Gastroesophageal sphincter (tissue), 4 donors: ENCODE results near the gene AGA. TPM values are rescaled to one million over a fixed set of nuclear protein-coding genes. Genes with fewer than 3 reads are reported as not detected.

ENCODE experiments used
- ATAC-seq: fragments of 150-250 bp; one replicate; pipeline ENCODE4 v1.9.1; 2016; ENCODE audit warnings: mild to moderate bottlenecking, moderate library complexity
- H3K27ac ChIP-seq, 4 donors: fragments of 200-600 bp; sonication (generic) in 3 of 4; 1 replicate in 3 of 4; 2 replicates in 1 of 4; pipeline ENCODE4 v1.5.1; 2016 to 2019
- H3K27me3 ChIP-seq: fragments of 200-600 bp; sonication (generic); one replicate; pipeline ENCODE4 v1.5.1; 2019
- H3K36me3 ChIP-seq, 2 donors: fragments of 200-600 bp; sonication (generic); one replicate each; pipeline ENCODE4 v1.5.1; 2019; ENCODE audit warnings: control low read depth in 1 of 2
- H3K4me1 ChIP-seq, 3 donors: fragments of 200-600 bp; sonication (generic); 1 replicate in 2 of 3; 2 replicates in 1 of 3; pipeline ENCODE4 v1.5.1; 2016 to 2019; ENCODE audit warnings: control low read depth in 2 of 3
- H3K4me3 ChIP-seq, 2 donors: fragments of 200-600 bp; sonication (generic); one replicate each; pipeline ENCODE4 v1.5.1; 2019; ENCODE audit warnings: mild to moderate bottlenecking in 1 of 2, moderate library complexity in 1 of 2
- H3K9me3 ChIP-seq, 3 donors: fragments of 200-600 bp; sonication (generic); one replicate each; pipeline ENCODE4 v1.5.1; 2017 to 2019; ENCODE audit warnings: control low read depth in 2 of 3
- CTCF ChIP-seq, 4 experiments: fragments of 200-600 bp in 2 of 4; fragments of 450-650 bp in 2 of 4; sonication (generic) in 1 of 4; IDR thresholded peaks; one replicate each; pipeline ENCODE4 v1.5.1; 2017 to 2019; ENCODE audit warnings: antibody characterized with exemption in 4 of 4, mild to moderate bottlenecking in 2 of 4, moderate library complexity in 2 of 4
- EP300 ChIP-seq: sonication (generic); formaldehyde crosslinking; IDR thresholded peaks from one replicate; pipeline ENCODE4 v1.6.1; 2017; ENCODE audit warnings: antibody characterized with exemption, mild to moderate bottlenecking
- POLR2A ChIP-seq, 2 donors: fragments of 450-650 bp; IDR thresholded peaks; one replicate each; pipeline ENCODE4 v1.6.1; 2017; ENCODE audit warnings: antibody characterized with exemption in 2 of 2, mild to moderate bottlenecking in 2 of 2, moderate library complexity in 1 of 2
- POLR2AphosphoS5 ChIP-seq: sonication (generic); formaldehyde crosslinking; IDR thresholded peaks from one replicate; pipeline ENCODE4 v1.6.1; 2017; ENCODE audit warnings: antibody characterized with exemption
- WGBS, 2 donors: methylation state at CpG; one replicate each; pipeline ENCODE4 v1.1.5; 2018; ENCODE audit warnings: low coverage in 1 of 2; 5-methylcytosine and 5-hydroxymethylcytosine counted together
- total RNA-seq, 4 donors: library from RNA; depleted of rRNA; stranded (reverse); fragments of >200 nt; gene quantifications; one replicate each; pipeline ENCODE4 v1.1.0, GENCODE V29; 2016

The AGA gene
- total RNA-seq, 4 donors from 2014 or later, result 9.3 to 29.1 (median 13.9) TPM

GRCh38 chr4:177487977-177488376, 45.7 kb upstream of the AGA start:
- H3K27me3 ChIP-seq, result no peaks in the 10 kb centered on the region
- H3K4me1 ChIP-seq, result no peaks in the 10 kb centered on the region
- WGBS, 2 donors, result 100% methylated on average over 1 of the region's 1 CpG
- H3K27ac ChIP-seq, result no peak overlapping the region
- no peak overlapping the region for H3K4me3 ChIP-seq
- H3K9me3 ChIP-seq, result no peaks in the 10 kb centered on the region
- no peaks in the 10 kb centered on the region for H3K36me3 ChIP-seq
- TF ChIP-seq EP300, result no peak
- no peak for TF ChIP-seq CTCF (IDR thresholded peaks at IDR 0.05)
- TF ChIP-seq POLR2AphosphoS5, result no peak
- no peak for TF ChIP-seq POLR2A (IDR thresholded peaks at IDR 0.05)
- no peak for ATAC-seq

- H3K36me3 ChIP-seq, result no peaks in the 10 kb centered on the region
- TF ChIP-seq CTCF (IDR thresholded peaks at IDR 0.05), result no peak
- no peak for TF ChIP-seq POLR2AphosphoS5
- no peak for TF ChIP-seq POLR2A (IDR thresholded peaks at IDR 0.05)
- no peak for TF ChIP-seq EP300
- no peak overlapping the region for H3K4me3 ChIP-seq
- H3K9me3 ChIP-seq, result no peaks in the 10 kb centered on the region
- ATAC-seq, result no peak
- WGBS, 2 donors, result 67 to 92% methylated on average over 1 of the region's 1 CpG
- no peaks in the 10 kb centered on the region for H3K4me1 ChIP-seq
- no peaks in the 10 kb centered on the region for H3K27me3 ChIP-seq
- H3K27ac ChIP-seq, result no peak overlapping the region
These were observed 43.3 kb upstream of the AGA start for GRCh38 chr4:177485528-177485927.

- H3K4me3 ChIP-seq, result no peak overlapping the region
- TF ChIP-seq POLR2A (IDR thresholded peaks at IDR 0.05) (no peak), CTCF (IDR thresholded peaks at IDR 0.05) (no peak), EP300 (no peak), POLR2AphosphoS5 (no peak)
- H3K27ac ChIP-seq, result no peak overlapping the region
- no peaks in the 10 kb centered on the region for H3K4me1 ChIP-seq
- WGBS, 2 donors, result 100% methylated on average over 1 of the region's 1 CpG; no CpG with 5 or more reads in 1 of the 2 donors
- H3K9me3 ChIP-seq, result no peaks in the 10 kb centered on the region
- no peak for ATAC-seq
- no peaks in the 10 kb centered on the region for H3K27me3 ChIP-seq
- H3K36me3 ChIP-seq, result no peaks in the 10 kb centered on the region
These were observed 42.4 kb upstream of the AGA start for GRCh38 chr4:177484613-177485021.

GRCh38 chr4:177483760-177484159, 41.5 kb upstream of the AGA start:
- no peak for TF ChIP-seq POLR2AphosphoS5
- no peak for TF ChIP-seq CTCF (IDR thresholded peaks at IDR 0.05)
- TF ChIP-seq POLR2A (IDR thresholded peaks at IDR 0.05), result no peak
- no peak for TF ChIP-seq EP300
- H3K27ac ChIP-seq, result no peak overlapping the region
- 62 to 83% methylated on average over 3 of the region's 3 CpGs for WGBS, 2 donors
- no peaks in the 10 kb centered on the region for H3K9me3 ChIP-seq
- no peaks in the 10 kb centered on the region for H3K27me3 ChIP-seq
- no peak overlapping the region for H3K4me3 ChIP-seq
- no peaks in the 10 kb centered on the region for H3K4me1 ChIP-seq
- no peaks in the 10 kb centered on the region for H3K36me3 ChIP-seq
- ATAC-seq, result no peak

GRCh38 chr4:177483271-177483670, 41.0 kb upstream of the AGA start:
- no peak for ATAC-seq
- H3K4me3 ChIP-seq, result no peak overlapping the region
- 64 to 100% methylated on average over 1 of the region's 1 CpG for WGBS, 2 donors
- no peak for TF ChIP-seq CTCF (IDR thresholded peaks at IDR 0.05)
- TF ChIP-seq POLR2A (IDR thresholded peaks at IDR 0.05), result no peak
- no peak for TF ChIP-seq POLR2AphosphoS5
- TF ChIP-seq EP300, result no peak
- no peaks in the 10 kb centered on the region for H3K27me3 ChIP-seq
- no peaks in the 10 kb centered on the region for H3K4me1 ChIP-seq
- H3K9me3 ChIP-seq, result no peaks in the 10 kb centered on the region
- H3K27ac ChIP-seq, result no peak overlapping the region
- H3K36me3 ChIP-seq, result no peaks in the 10 kb centered on the region
